ENCODE measurements around the gene TENT4B.

The TENT4B gene

DNA sequence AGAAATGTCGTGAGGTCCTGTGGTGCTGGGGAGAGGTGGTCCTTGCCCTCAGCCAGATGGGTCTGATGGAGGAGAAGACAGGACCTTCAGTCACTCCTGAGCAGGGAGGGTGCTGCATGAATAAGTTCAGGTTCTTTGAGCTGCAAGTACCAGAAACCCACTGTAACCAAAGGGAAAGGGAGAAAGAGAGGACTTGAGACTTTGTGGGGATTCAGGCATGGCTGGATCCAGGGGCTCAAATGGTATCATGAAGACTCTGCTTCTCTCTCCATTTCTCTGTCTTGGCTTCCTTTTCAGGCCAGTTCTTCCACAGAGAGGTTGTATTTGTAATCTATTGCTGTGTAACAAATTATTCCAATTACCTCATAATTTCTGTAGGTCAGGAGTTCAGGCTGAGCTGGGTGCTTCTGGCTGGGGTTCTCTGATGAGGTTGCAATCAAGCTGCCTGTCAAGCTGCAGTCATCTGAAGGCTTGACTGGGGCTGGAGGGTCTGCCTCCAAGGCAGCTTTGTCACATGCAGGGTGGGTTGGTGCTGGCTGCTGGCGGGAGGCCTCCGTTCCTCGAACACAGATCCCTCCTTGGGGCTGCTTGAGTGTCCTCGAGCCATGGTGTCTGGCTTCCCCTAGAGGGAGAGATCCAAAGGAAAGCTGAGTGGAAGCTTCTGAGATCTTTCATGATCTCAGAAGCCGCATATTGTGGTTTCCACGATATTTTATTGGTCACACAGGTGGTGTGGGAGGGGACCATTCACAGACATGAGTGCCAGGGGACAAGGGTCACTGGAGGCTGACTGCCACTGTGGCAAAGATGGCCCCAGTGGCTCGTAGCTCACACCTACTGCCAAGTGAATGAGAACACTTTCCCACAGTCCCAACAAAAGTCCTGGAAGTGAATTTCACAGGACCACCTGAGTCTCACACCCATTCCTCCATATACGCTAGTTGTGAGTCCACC is 107.4 kb downstream of the TENT4B start:
- no peak for DNase-seq

GRCh38 chr16:50261160-50261706 is 108.1 kb downstream of the TENT4B start:
- no peak for DNase-seq

DNA sequence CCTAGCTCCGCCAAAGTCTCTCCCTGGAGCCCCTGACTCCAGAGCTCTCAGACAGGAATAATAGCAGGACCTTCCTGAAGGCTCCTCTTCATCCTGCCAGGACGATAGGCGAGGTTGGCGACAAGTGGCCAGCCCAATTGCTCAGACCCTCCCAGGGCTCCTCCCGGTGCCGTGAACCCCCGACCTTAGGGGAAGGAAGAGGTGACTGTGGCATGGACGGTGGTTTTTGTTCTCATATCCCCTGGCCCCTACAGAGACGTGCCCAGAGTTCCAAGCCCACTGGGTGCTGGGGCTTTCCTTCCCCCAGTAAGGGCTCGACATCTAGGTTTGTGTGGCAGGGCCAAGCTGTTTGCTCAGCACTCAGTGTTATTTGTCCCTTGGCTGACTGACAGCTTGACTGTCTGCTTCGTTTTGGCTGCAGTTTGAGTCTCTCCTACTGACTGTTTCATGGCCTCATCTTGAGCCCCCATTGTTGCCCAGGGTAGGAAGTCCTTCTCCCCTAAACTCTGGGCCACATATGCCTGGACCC is 108.7 kb downstream of the TENT4B start:
- no peak for DNase-seq

- DNase-seq, result no peak
Observed at GRCh38 chr16:50263060-50263909, 110.2 kb downstream of the TENT4B start.

DNA sequence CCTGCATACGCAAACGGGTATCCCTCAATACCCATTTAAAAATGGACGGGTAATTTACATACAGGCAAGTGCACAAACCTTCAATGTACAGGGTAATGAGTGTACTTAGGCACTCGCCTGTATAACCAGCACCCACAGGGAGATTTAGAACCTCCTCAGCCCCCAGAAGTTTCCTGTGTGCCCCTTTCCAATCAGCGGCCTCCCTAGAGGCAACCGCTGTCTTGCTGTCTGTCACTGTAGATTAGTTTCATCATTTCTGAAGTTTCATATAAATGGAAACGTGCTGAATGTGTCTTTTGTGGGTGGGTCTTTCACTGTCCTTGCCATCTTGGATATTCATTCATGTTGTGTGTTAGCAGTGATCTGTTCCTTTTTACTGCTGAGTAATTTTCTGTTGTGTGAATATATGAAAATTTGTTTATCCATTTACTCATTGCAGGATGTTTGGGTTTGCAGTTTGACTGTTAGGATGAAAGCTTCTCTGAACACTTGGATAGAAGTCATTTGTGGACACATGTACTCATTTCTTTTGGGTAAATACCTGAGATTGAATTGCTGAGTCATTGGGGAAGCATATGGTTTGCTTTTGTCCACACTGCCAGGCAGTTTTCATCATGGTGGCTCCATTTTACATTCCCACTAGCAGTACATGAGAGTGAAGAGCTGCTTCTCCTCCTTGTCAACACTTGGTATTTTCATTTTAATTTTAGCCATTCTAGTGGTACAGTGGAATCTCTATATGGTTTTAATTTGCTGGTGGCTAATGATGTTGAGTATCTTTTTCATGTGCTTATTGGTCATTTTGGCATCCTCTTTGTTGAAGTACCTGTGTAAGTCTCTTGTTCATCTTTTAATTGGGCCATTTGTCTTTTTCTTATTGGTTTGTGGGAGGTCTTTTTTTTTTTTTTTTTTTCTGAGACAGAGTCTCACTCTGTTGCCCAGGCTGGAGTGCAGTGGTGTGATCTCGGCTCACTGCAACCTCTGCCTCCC is 111.1 kb downstream of the TENT4B start:
- no peak for DNase-seq

DNA sequence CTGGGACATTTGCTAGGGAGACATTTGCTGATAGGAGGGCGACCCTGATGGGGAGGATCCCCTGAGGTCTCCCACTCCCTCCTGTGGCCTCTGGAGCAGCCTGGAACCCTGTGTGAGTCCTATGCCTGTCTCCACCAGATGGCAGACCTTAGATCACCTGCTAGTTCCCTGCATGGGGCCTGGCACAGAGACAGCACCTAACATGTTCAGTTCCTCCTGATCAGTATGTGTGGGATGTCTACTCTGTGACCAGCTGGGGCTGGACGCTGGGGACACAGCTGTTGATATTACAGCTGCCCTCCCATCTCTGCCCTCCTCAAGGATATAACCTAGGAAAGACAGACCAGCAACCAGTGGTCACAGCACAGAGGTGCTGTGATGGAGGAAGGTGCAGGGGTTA is 112.2 kb downstream of the TENT4B start:
- peak; percentile 28 for DNase-seq

GRCh38 chr16:50265716-50266336 is 112.7 kb downstream of the TENT4B start:
- no peak for DNase-seq

GRCh38 chr16:50266337-50267091 is 113.4 kb downstream of the TENT4B start, which contains the start of gene ADCY7:
Gene ADCY7 (plus strand): TSS chr16:50266551. CDS start chr16:50288180, 21,629 bp downstream.
- DNase-seq, result no peak

- DNase-seq, result no peak
Observed at GRCh38 chr16:50267151-50267631, 114.1 kb downstream of the TENT4B start.

- DNase-seq, result no peak
Observed at GRCh38 chr16:50267651-50268050, 114.5 kb downstream of the TENT4B start.

- DNase-seq, result no peak
Observed at GRCh38 chr16:50268352-50268751, 115.2 kb downstream of the TENT4B start.

DNA sequence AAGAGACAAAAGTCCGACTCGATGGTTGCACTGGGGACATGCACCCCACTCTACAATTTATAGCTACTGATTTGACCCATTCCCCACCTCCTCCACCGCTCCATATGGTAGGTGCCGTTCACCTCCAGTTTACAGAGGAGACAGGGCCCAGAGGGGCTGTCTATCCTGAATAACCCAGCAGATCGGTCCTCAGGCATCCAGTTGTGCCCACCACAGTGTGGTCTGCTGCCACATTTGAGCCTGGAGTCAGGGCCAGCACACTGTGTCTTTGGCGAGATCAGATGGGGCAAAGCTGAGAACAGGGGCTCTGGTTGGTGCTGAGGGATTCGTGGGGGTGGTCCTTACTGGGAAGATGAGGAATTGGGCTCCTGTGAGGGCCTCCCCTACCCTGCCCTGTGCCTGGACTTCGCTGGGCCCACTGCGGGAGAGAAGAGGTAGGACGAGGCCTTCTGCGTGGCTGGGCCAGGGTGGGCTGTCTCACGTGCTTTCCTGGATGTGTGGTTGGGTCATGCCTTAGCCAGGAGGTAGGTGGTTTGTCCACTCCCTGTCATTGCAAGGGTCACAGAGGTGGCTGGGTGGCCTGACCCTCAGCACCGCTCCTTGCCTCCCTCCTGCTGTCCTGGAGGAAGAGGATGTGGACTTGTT is 116.1 kb downstream of the TENT4B start:
- DNase-seq, result no peak

GRCh38 chr16:50269769-50270509 is 116.8 kb downstream of the TENT4B start:
- no peak for DNase-seq

DNA sequence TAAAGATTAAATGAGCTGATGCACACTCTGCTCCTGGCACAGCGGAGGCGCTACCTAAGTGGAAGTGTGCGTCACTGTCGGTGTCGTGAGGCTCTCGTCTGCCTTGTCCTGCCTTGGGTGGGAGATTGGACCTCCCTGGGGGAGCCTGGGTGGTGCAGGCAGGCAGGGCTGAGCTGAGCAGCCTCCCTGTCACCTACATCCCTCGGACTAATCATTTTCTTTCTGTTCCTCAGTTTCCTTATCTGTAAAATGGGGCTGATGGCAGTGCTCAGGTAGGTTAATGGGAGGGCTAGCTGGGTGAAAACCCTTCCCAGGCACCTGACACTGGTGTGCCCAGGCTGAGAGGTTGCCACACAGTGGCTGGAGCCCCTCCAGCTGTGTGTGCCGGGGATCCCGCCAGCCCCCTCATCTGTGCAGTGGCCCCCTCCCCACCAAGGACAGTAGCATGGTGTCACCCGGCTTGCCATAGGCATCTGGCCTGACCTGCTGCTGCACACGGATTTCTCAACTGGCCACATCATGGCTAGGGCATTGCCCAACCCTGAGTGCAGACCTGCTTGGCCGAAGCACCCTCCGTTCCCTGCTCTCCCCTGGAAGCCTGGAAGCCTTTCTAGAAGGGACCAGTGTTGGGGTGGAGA is 117.5 kb downstream of the TENT4B start:
- no peak for DNase-seq

- DNase-seq, result no peak
Observed at GRCh38 chr16:50271148-50272041, 118.3 kb downstream of the TENT4B start.

GRCh38 chr16:50272111-50272571 is 119.0 kb downstream of the TENT4B start:
- DNase-seq, result no peak

DNA sequence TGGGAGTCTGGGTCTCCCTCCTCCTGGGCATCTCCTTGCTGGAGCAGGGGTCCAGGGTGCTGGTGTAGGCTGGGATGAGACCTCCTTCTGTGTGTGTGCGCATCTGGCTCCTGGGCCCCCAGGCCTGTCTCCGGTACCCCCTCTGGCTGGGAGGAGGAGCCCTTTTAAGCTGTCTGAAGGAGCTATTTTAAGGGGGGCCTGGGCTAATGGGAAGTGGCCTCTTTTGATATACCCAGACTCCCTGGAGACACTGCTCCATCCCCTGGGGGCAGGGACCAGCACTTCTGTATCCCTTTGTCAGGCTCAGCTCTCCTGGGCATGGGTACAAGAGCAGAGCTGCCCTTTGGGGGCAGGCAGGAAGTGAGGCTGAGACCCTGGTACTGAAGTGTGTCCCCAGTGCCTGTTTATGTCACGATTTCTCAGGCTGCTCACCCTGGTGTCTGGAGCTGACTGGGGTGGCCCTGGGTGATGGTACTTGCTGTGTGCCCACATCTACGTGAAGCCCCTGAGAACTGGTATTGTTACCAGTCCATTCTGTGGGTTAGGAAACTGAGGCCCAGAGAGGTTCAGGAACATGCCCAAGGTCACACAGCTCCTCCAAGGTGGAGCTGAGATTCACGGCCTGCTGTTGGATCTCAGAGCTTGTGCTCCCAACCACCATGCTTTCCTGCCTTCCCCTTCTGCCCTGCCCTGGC is 119.7 kb downstream of the TENT4B start:
- DNase-seq, result no peak

Measured in COR-L47 (cell line).